B cell (primary cell): ENCODE measurements around the gene HINT1.
"Not testable (repeated sequence)": the region's sequence is repeated elsewhere in the genome, so short reads cannot be mapped to it uniquely, and the experiment has no call there.

Experiments used
- CTCF ChIP-seq: fragments of 200-600 bp; IDR thresholded peaks from one replicate; pipeline ENCODE4 v1.8.0; 2022; ENCODE audit warnings: antibody characterized with exemption, mild to moderate bottlenecking
- EZH2 ChIP-seq: IDR thresholded peaks from 2 replicates; pipeline ENCODE4 v1.6.1; 2012; ENCODE audit warnings: borderline replicate concordance, low read depth, mild to moderate bottlenecking, moderate library complexity, low read length; ENCODE audit not compliant: insufficient read depth, poor library complexity, severe bottlenecking

DNA sequence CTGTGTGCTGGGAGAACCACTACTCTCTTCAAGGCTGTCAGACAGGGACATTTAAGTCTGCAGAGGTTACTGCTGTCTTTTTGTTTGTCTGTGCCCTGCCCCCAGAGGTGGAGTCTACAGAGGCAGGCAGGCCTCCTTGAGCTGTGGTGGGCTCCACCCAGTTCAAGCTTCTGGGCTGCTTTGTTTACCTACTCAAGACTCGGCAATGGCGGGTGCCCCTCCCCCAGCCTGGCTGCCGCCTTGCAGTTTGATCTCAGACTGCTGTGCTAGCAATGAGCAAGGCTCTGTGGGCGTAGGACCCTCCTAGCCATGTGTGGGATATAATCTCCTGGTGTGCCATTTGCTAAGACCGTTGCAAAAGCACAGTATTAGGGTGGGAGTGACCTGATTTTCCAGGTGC is 26.6 kb downstream of the HINT1 start:
- TF ChIP-seq CTCF, EZH2: not testable (repeated sequence)
